NCI-H526 (cell line): Measurements from ENCODE around the gene CMTR1.

Source experiments
- DNase-seq, 2 experiments: peaks; one replicate each; lab custom pipeline; 2025; lab: John Stamatoyannopoulos, UW

CMTR1 gene

GRCh38 chr6:37477656-37478435 is 44.8 kb downstream of the CMTR1 start:
- no peak for DNase-seq

GRCh38 chr6:37478827-37479226 is 45.8 kb downstream of the CMTR1 start:
- DNase-seq, result no peak

GRCh38 chr6:37479266-37479854 is 46.3 kb downstream of the CMTR1 start:
- DNase-seq, result no peak

- no peak for DNase-seq
Observed at GRCh38 chr6:37480118-37480736, 47.2 kb downstream of the CMTR1 start.

GRCh38 chr6:37480951-37481534 is 48.0 kb downstream of the CMTR1 start:
- no peak for DNase-seq

GRCh38 chr6:37481711-37482605 is 48.9 kb downstream of the CMTR1 start:
- DNase-seq, result no peak

GRCh38 chr6:37482606-37483251 is 49.7 kb downstream of the CMTR1 start:
- no peak for DNase-seq

- DNase-seq, result no peak
Observed at GRCh38 chr6:37483252-37483901, 50.4 kb downstream of the CMTR1 start.

GRCh38 chr6:37483917-37484785 is 51.1 kb downstream of the CMTR1 start:
- DNase-seq, result peak in 1 of 2 experiments; percentile 74

GRCh38 chr6:37484786-37485170 is 51.8 kb downstream of the CMTR1 start:
- DNase-seq, result no peak

GRCh38 chr6:37485291-37485702 is 52.3 kb downstream of the CMTR1 start:
- DNase-seq, result peak in 1 of 2 experiments; percentile 50

- no peak for DNase-seq
Observed at GRCh38 chr6:37486121-37486839, 53.3 kb downstream of the CMTR1 start.

- no peak for DNase-seq
Observed at GRCh38 chr6:37487591-37488380, 54.8 kb downstream of the CMTR1 start.

- no peak for DNase-seq
Observed at GRCh38 chr6:37488476-37488875, 55.5 kb downstream of the CMTR1 start.

GRCh38 chr6:37489697-37490336 is 56.8 kb downstream of the CMTR1 start:
- DNase-seq, result no peak

GRCh38 chr6:37490536-37491170 is 57.6 kb downstream of the CMTR1 start:
- no peak for DNase-seq

GRCh38 chr6:37491171-37491829 is 58.3 kb downstream of the CMTR1 start:
- no peak for DNase-seq
